OCI-LY1 (cell line): ENCODE results near the gene CEP112.
"Not testable (repeated sequence)": the region's sequence is repeated elsewhere in the genome, so short reads cannot be mapped to it uniquely, and the experiment has no call there.

Source experiments
- EZH2 ChIP-seq: fragments of 200-600 bp; sonication (generic), shearing (Covaris generic); IDR thresholded peaks from 2 replicates; pipeline ENCODE4 v1.8.0; 2017; ENCODE audit warnings: borderline replicate concordance, mixed run types, mild to moderate bottlenecking, antibody characterized with exemption, low read length, moderate library complexity, mixed read lengths
- TF ChIP-seq, protein P1 (sequence below): fragments of 200-600 bp; sonication (generic), shearing (Covaris generic); IDR thresholded peaks from 2 replicates; pipeline ENCODE4 v1.5.1; 2017; ENCODE audit warnings: mild to moderate bottlenecking, antibody characterized with exemption, low read length, moderate library complexity, mixed read lengths

DNA sequence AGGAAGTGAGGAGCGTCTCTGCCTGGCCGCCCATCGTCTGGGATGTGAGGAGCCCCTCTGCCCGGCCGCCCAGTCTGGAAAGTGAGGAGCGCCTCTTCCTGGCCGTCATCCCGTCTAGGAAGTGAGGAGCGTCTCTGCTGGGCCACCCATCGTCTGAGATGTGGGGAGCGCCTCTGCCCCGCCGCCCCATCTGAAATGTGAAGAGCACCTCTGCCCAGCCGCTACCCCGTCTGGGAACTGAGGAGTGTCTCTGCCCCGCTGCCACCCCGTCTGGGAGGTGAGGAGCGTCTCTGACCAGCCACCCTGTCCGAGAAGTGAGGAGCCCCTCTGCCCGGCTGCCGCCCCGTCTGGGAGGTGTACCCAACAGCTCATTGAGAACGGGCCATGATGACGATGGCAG, 354.7 kb downstream of the CEP112 start:
- not testable (repeated sequence) for TF ChIP-seq EZH2
- TF ChIP-seq, protein P1, sequence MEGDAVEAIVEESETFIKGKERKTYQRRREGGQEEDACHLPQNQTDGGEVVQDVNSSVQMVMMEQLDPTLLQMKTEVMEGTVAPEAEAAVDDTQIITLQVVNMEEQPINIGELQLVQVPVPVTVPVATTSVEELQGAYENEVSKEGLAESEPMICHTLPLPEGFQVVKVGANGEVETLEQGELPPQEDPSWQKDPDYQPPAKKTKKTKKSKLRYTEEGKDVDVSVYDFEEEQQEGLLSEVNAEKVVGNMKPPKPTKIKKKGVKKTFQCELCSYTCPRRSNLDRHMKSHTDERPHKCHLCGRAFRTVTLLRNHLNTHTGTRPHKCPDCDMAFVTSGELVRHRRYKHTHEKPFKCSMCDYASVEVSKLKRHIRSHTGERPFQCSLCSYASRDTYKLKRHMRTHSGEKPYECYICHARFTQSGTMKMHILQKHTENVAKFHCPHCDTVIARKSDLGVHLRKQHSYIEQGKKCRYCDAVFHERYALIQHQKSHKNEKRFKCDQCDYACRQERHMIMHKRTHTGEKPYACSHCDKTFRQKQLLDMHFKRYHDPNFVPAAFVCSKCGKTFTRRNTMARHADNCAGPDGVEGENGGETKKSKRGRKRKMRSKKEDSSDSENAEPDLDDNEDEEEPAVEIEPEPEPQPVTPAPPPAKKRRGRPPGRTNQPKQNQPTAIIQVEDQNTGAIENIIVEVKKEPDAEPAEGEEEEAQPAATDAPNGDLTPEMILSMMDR, result not testable (repeated sequence)
